Measurements from ENCODE around the gene CADPS2.

Gene CADPS2

DNA sequence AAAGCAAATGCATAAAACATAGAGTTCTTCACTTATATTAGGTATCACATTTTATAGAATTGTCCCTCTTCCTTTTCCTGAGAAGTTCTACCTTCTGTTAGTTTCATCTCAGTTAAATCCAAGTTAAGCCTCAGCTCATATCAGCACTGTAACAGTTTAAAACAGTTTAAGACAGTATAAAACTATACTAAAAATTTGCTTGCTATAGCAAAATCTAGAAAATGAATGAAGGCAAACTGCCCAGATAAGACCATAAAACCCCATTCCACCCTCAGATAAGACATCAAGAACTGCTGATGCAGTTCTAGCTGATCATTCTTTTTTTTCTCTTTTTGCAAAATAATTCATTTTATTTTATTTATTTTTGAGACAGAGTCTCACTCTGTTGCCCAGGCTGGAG, 364.5 kb downstream of the CADPS2 start:
- Histone ChIP-seq H3K27me3 (replicated peaks) (no peaks in the 10 kb centered on the region), H3K27ac (no peak overlapping the region), H3K36me3 (replicated peaks) (no peaks in the 10 kb centered on the region), H3K4me3 (ENCODE audit: low read depth, low read length) (no peak overlapping the region)
- DNase-seq: no peak
- in situ Hi-C loops (cut with HindIII; ENCODE audit: low pct_ligation_motif_present, low sequenced_read_pairs): no loop called here
- TF ChIP-seq, protein P1, sequence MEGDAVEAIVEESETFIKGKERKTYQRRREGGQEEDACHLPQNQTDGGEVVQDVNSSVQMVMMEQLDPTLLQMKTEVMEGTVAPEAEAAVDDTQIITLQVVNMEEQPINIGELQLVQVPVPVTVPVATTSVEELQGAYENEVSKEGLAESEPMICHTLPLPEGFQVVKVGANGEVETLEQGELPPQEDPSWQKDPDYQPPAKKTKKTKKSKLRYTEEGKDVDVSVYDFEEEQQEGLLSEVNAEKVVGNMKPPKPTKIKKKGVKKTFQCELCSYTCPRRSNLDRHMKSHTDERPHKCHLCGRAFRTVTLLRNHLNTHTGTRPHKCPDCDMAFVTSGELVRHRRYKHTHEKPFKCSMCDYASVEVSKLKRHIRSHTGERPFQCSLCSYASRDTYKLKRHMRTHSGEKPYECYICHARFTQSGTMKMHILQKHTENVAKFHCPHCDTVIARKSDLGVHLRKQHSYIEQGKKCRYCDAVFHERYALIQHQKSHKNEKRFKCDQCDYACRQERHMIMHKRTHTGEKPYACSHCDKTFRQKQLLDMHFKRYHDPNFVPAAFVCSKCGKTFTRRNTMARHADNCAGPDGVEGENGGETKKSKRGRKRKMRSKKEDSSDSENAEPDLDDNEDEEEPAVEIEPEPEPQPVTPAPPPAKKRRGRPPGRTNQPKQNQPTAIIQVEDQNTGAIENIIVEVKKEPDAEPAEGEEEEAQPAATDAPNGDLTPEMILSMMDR (IDR thresholded peaks at IDR 0.05; ENCODE audit: low read depth, low read length, missing control alignments): no peak

DNA sequence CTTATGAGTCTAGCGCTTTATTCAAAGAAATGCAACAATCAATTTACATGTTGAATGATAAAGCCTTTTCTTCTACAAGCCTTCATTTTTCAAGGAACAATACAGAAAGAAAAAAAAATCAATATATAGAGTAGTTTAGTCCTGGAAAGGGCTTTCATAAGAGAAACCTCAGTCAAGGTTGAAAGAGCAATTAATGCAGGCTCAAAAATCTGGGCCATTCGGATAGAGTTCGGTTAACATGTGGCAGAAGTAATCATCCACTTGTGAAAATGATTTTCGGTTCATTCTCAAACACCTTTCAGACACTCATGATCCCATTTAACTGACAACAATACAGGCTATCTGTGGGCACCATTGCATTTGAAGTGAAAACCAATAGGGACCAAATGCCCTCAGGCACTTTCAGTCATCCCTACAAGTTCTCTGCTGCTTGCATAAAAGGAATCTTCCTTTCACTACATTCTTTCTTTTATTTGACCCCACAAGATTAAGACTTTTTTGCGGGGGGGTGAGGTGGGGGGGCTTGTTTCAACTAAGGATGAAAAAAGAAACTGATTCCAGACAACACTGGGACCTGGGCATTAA, 365.2 kb downstream of the CADPS2 start:
- Histone ChIP-seq H3K36me3 (replicated peaks) (no peaks in the 10 kb centered on the region), H3K27ac (no peak overlapping the region), H3K27me3 (replicated peaks) (no peaks in the 10 kb centered on the region), H3K4me3 (ENCODE audit: low read depth, low read length) (no peak overlapping the region)
- TF ChIP-seq, protein P1 (IDR thresholded peaks at IDR 0.05; ENCODE audit: low read depth, low read length, missing control alignments): no peak
- no peak for DNase-seq
- in situ Hi-C loops (cut with HindIII; ENCODE audit: low pct_ligation_motif_present, low sequenced_read_pairs): no loop called here

DNA sequence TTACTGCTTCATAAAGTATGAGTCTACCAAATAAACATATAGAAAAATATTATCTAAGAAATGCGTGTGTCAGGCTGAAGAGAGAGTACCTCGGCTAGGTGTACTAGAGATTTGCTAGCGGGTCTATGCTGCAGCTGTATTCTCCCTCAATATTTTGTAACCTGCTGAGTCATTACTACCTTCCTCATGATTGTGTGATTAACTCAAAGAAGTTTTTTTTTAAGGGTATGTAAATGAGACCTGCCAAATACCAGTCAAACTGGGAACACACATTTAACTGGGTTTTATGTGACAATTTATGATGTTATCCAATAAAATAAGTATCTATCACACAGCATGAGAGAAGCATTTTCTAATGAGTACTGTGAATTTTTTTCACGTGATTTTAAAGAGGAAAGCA, 367.8 kb downstream of the CADPS2 start:
- Histone ChIP-seq H3K36me3 (replicated peaks) (no peaks in the 10 kb centered on the region), H3K4me3 (ENCODE audit: low read depth, low read length) (no peak overlapping the region), H3K27me3 (replicated peaks) (no peaks in the 10 kb centered on the region), H3K27ac (no peak overlapping the region)
- TF ChIP-seq, protein P1 (IDR thresholded peaks at IDR 0.05; ENCODE audit: low read depth, low read length, missing control alignments): no peak
- in situ Hi-C loops (cut with HindIII; ENCODE audit: low pct_ligation_motif_present, low sequenced_read_pairs): no loop called here
- no peak for DNase-seq

DNA sequence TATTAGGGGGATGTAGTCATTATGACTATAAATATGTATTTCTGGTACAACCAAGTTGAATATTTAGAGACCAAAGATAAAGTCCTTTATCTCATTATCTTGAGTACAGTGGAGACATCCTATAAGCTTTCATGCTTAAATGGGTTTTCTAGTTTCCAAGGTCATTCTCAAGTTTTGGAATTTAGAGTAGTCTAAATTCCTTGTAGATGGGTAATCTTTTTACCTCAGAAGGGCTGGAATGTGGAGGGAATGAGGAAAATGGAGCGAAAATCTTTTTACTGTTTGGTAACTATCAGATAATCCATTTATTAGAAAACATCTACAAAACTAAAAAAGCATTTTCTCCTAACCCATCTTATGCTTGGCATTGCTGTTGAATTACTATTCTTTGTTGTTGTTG, 368.7 kb downstream of the CADPS2 start:
- Histone ChIP-seq H3K27ac (no peak overlapping the region), H3K36me3 (replicated peaks) (no peaks in the 10 kb centered on the region), H3K27me3 (replicated peaks) (no peaks in the 10 kb centered on the region), H3K4me3 (ENCODE audit: low read depth, low read length) (no peak overlapping the region)
- in situ Hi-C loops (cut with HindIII; ENCODE audit: low pct_ligation_motif_present, low sequenced_read_pairs): no loop called here
- TF ChIP-seq, protein P1 (IDR thresholded peaks at IDR 0.05; ENCODE audit: low read depth, low read length, missing control alignments): no peak
- DNase-seq: no peak

DNA sequence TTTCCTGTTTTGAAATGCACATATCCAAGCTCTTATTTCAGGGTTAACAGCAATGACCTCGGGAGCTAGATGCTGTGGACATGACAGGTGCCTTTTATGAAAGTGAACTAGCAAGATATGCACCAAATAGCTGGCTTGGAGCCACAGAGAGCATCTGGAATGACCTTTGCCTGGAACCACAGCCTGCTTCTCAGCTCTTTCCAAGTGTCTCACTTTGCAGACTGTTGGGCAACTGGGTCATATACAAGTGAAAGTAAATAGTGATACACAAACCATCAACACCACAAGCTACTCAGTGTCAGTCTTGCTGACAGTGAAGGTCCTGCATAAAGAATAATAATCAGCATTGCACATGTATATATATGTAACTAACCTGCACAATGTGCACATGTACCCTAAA, 370.9 kb downstream of the CADPS2 start:
- no peak overlapping the region for H3K27ac ChIP-seq
- DNase-seq: no peak
- TF ChIP-seq, protein P1 (IDR thresholded peaks at IDR 0.05; ENCODE audit: low read depth, low read length, missing control alignments): no peak
- in situ Hi-C loops (cut with HindIII; ENCODE audit: low pct_ligation_motif_present, low sequenced_read_pairs): no loop called here
- no peaks in the 10 kb centered on the region for H3K36me3 ChIP-seq (replicated peaks)
- no peaks in the 10 kb centered on the region for H3K27me3 ChIP-seq (replicated peaks)
- no peak overlapping the region for H3K4me3 ChIP-seq (ENCODE audit: low read depth, low read length)

DNA sequence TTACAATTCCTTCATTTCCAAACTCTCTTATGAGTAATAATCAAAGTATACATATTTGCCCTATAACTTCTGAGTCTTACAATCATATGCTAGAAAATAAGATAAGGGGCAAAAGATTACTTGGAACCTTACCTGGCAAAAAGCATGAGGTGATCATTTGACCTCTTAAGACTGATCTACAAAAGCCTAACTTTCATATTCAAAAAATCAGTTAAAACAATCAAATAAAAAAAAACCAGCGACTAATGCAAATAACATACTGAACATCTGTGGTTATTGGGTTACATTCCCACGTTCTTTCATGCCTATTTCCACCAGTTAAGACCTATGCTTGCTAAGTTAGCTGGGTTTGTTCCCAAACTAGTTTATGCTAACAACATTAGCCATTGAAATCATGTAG, 375.0 kb downstream of the CADPS2 start:
- TF ChIP-seq, protein P1 (IDR thresholded peaks at IDR 0.05; ENCODE audit: low read depth, low read length, missing control alignments): no peak
- H3K36me3 ChIP-seq (replicated peaks): no peaks in the 10 kb centered on the region
- in situ Hi-C loops (cut with HindIII; ENCODE audit: low pct_ligation_motif_present, low sequenced_read_pairs): no loop called here
- no peak overlapping the region for H3K27ac ChIP-seq
- no peak for DNase-seq
- H3K27me3 ChIP-seq (replicated peaks): no peaks in the 10 kb centered on the region
- H3K4me3 ChIP-seq (ENCODE audit: low read depth, low read length): no peak overlapping the region

Data from brain microvascular endothelial cell (primary cell).